ENCODE measurements around the gene ABHD5.

The ABHD5 gene

DNA sequence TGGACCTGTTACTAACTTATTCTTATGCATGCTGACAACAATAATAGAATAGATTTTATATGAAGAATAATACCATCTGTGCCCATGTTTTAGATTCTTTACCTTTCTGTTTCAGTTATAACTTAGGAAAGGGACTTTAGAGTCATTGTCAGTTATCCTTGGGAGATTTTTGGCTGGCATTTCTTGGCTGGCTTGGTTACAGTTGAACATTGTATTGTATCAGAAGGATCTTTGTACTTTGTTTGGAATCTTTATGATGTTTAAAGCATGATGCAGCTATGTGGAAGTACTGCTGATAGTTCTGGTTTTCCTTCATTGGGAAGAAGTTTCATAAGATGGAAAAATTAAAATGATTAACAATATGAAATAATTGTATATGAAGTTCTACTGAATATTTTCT lies 19.9 kb downstream of the ABHD5 start:
- no peak overlapping the region for H3K27ac ChIP-seq
- TF ChIP-seq, protein P1, sequence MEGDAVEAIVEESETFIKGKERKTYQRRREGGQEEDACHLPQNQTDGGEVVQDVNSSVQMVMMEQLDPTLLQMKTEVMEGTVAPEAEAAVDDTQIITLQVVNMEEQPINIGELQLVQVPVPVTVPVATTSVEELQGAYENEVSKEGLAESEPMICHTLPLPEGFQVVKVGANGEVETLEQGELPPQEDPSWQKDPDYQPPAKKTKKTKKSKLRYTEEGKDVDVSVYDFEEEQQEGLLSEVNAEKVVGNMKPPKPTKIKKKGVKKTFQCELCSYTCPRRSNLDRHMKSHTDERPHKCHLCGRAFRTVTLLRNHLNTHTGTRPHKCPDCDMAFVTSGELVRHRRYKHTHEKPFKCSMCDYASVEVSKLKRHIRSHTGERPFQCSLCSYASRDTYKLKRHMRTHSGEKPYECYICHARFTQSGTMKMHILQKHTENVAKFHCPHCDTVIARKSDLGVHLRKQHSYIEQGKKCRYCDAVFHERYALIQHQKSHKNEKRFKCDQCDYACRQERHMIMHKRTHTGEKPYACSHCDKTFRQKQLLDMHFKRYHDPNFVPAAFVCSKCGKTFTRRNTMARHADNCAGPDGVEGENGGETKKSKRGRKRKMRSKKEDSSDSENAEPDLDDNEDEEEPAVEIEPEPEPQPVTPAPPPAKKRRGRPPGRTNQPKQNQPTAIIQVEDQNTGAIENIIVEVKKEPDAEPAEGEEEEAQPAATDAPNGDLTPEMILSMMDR (conservative IDR thresholded peaks at IDR 0.05) = no peak

DNA sequence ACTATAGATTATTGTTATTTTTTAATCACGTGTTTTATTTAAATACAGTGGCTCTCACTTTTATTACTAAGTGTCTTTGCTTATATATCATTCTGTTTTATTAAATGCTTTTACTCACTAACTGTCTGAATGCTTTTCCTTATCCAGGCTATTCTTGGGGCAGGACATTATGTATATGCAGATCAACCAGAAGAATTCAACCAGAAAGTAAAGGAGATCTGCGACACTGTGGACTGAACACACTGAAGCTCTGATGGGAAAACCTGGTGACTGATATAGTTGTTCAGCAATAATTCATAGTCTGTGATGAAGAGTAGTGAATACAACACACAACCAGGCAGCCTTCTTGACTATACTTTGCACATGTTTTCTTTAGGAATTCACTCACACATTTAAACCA lies 27.6 kb downstream of the ABHD5 start:
- H3K27ac ChIP-seq = no peak overlapping the region
- TF ChIP-seq, protein P1 (conservative IDR thresholded peaks at IDR 0.05) = no peak

DNA sequence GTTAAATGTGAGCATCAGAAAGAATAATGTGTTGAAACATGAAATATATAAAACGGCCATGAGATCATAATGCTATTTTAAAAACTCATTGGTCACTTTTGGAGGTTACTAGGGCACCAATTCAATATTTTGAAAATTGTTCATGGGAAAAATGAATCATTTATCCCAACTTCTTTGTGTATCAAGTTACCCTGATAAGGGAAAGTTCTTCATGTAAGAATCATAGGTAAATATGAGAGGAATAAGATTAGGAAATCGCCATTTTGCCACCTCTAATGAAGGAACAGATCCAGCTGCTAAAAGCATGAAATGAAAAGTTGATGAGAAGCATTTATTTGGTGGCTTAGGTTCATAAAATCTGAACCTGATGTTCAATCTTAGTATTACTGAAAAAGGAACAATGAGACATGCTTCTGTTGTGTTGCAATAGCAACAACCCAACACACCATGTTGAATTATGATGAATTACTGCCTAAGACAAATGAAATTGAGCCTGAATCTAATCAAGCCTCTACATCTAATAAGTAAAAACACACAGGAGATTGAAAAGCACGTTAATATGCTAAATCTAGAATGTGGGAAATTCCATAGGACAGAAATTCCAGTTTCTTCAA lies 32.5 kb downstream of the ABHD5 start:
- TF ChIP-seq, protein P1 (conservative IDR thresholded peaks at IDR 0.05) = no peak
- no peak overlapping the region for H3K27ac ChIP-seq

DNA sequence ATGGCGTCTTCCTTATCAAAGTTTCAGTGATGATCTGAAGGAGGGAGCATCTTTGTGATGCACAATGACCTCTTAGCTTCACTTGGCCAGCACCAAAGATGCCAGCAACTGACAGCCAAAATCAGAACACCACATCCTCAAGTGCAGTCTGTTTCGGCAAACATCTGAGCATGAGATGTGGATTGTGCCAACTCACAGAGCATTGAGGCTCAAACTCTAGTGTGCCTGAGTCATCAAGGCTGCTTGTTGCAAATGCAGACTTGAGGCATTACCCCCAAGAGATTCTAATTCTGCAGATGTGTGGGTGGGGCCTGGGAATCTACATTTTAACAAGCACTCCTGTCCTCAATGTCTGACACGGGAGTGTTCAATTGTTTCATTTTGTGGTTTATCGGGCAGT lies 35.8 kb downstream of the ABHD5 start:
- H3K27ac ChIP-seq = no peak overlapping the region
- TF ChIP-seq, protein P1 (conservative IDR thresholded peaks at IDR 0.05) = no peak

DNA sequence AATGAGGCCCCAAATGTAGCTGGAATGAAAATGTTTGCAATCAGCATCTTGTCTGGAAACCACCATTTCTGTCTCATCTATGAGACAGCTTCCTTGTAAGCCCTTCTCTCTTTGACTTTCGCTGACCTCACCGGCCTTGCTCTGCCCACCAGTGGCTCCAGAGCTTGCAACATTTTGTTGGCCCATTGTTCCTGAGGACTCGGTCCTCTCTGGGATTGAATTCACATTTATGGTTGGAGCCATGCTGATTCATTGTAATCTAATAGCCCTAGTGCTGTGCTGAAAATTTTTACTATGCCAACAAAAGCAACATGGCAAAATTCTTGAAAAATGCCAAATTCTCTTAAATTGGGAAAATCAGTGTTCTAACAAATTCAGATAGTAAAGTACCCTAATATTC lies 37.2 kb downstream of the ABHD5 start:
- TF ChIP-seq, protein P1 (conservative IDR thresholded peaks at IDR 0.05) = no peak
- H3K27ac ChIP-seq = no peak overlapping the region; the same call in 1 of the 2 replicates

DNA sequence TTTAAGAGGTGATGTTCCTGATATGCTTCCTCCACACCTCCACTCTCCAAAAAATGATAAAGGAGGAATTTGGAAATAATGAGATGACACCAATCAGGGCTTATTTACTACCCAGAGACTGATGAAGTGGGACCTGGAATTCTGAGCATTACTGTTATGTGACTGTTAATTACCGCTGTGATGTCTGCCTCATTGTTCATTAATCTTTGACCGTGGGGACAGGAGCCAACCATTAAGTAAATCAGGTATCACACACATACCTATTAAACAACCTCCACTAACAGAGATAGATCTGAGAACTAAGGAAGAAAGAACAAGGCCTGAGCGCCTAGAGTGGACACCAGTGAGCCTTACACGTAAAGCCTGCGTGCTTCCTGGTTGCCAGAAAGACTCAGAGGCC lies 37.7 kb downstream of the ABHD5 start:
- H3K27ac ChIP-seq = peak overlapping the region; percentile 11; the same call in 1 of the 2 replicates
- TF ChIP-seq, protein P1 (conservative IDR thresholded peaks at IDR 0.05) = no peak

DNA sequence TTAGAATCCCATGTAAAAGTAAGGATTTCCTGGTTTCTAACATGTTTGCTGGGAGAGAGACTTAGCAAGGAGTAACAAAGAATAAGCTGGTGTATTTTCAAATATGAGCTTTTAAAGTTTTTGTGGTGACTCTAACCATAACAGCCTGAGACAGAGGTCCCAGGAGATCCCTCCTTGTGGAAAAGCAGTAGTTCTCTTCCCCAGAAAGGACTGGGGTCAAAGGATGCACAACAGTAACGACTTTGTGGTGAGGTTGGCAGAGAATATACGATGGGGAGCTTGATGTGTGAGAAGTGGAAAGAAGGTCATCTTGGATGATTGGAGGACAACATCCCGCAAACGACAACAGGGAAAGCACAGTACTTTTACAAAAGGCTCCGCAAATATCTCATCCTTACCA lies 38.2 kb downstream of the ABHD5 start:
- TF ChIP-seq, protein P1 (conservative IDR thresholded peaks at IDR 0.05) = no peak

More for the DNA sequence above, 38.2 kb downstream of the ABHD5 start:
- peak overlapping the region; percentile 11; the same call in 1 of the 2 replicates for H3K27ac ChIP-seq
